ENCODE results near the gene RAB19.

- no peak for TF ChIP-seq EZH2 (IDR thresholded peaks at IDR 0.05; ENCODE audit: borderline replicate concordance, low read depth, low read length, severe bottlenecking)
- TF ChIP-seq, protein P1, sequence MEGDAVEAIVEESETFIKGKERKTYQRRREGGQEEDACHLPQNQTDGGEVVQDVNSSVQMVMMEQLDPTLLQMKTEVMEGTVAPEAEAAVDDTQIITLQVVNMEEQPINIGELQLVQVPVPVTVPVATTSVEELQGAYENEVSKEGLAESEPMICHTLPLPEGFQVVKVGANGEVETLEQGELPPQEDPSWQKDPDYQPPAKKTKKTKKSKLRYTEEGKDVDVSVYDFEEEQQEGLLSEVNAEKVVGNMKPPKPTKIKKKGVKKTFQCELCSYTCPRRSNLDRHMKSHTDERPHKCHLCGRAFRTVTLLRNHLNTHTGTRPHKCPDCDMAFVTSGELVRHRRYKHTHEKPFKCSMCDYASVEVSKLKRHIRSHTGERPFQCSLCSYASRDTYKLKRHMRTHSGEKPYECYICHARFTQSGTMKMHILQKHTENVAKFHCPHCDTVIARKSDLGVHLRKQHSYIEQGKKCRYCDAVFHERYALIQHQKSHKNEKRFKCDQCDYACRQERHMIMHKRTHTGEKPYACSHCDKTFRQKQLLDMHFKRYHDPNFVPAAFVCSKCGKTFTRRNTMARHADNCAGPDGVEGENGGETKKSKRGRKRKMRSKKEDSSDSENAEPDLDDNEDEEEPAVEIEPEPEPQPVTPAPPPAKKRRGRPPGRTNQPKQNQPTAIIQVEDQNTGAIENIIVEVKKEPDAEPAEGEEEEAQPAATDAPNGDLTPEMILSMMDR (IDR thresholded peaks at IDR 0.05; ENCODE audit: borderline replicate concordance, extremely low read depth, low read length, poor library complexity, severe bottlenecking), result no peak
Measured at GRCh38 chr7:140455743-140456142, 51.9 kb downstream of the RAB19 start.
